HG02981 (cell line): ENCODE measurements around the gene PICALM.
"Not testable (repeated sequence)": the region's sequence is repeated elsewhere in the genome, so short reads cannot be mapped to it uniquely, and the experiment has no call there.

ENCODE experiments used
- ATAC-seq: cut with Tn5 transposase; IDR thresholded peaks from one replicate; pipeline ENCODE4 v1.9.1; 2021; ENCODE audit warnings: mild to moderate bottlenecking, moderate library complexity; ENCODE audit not compliant: unreplicated experiment

The PICALM gene

GRCh38 chr11:85947431-85948272 lies 121.2 kb downstream of the PICALM start:
- ATAC-seq, result peak; percentile 38

GRCh38 chr11:85946221-85946620 lies 122.7 kb downstream of the PICALM start:
- no peak for ATAC-seq

- no peak for ATAC-seq
Measured at GRCh38 chr11:85945788-85946187, 123.1 kb downstream of the PICALM start.

GRCh38 chr11:85945296-85945695 lies 123.6 kb downstream of the PICALM start:
- ATAC-seq, result no peak

- ATAC-seq, result peak; percentile 63
Measured at GRCh38 chr11:85941380-85941973, 127.4 kb downstream of the PICALM start.

- no peak for ATAC-seq
Measured at GRCh38 chr11:85939099-85940015, 129.5 kb downstream of the PICALM start.

GRCh38 chr11:85937835-85938234 lies 131.0 kb downstream of the PICALM start:
- ATAC-seq, result no peak

- no peak for ATAC-seq
Measured at GRCh38 chr11:85935751-85936150, 133.1 kb downstream of the PICALM start.

- no peak for ATAC-seq
Measured at GRCh38 chr11:85934596-85935169, 134.2 kb downstream of the PICALM start.

DNA sequence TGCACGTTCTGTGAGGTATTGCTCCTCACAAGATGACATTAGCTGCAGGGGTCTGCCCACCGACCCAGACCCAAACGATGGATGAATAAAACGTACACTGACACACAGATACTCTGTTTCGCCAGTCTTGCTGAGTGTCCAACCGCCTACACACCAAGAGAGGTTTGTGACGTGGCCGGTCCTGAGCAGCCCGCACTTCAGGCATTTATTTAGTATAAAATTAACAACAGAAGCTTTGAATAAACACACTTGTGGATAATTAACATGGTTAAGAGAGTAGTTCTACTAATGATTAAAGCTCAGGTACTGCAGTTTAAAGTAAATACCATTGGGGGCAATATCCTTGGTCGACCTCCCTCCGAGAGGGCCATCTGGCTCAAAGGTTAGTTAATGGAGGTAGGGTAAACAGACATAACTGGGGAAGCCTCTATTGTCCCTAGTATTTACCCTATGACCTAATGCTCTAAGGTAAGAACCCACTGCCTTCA lies 138.0 kb downstream of the PICALM start:
- ATAC-seq, result no peak

DNA sequence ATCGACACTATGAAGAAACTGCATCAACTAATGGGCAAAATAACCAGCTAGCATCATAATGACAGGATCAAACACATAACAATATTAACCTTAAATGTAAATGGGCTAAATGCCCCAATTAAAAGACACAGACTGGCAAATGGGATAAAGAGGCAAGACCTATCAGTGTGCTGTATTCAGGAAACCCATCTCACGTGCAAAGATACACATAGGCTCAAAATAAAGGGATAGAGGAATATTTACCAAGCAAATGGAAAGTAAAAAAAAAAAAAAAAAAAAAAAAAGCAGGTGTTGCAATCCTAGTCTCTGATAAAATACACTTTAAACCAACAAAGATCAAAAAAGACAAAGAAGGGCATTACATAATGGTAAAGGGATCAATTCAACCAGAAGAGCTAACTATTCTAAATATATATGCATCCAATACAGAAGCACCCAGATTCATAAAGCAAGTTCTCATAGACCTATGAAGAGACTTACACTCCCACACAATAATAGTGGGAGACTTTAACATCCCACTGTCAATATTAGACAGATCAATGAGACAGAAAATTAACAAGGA lies 142.2 kb downstream of the PICALM start:
- not testable (repeated sequence) for ATAC-seq

DNA sequence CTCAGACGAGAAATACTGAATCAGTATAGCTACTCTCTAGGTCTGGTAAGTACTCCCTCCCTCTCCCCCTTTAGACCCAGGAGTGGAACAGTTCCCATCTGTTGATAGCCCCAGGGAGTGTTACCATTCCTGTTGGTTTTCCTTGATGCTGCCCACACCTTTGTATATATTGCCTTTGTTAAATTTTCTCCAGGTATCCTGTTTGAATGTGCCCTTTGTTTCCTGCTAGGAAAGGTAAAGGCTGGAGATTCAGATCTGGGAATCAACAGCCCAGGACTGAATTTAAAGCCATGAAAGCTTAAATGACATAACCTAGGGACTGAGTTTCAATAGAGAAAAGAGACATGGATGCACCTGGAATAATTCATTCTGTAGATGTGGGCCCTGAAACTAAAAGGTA lies 145.4 kb downstream of the PICALM start:
- no peak for ATAC-seq

DNA sequence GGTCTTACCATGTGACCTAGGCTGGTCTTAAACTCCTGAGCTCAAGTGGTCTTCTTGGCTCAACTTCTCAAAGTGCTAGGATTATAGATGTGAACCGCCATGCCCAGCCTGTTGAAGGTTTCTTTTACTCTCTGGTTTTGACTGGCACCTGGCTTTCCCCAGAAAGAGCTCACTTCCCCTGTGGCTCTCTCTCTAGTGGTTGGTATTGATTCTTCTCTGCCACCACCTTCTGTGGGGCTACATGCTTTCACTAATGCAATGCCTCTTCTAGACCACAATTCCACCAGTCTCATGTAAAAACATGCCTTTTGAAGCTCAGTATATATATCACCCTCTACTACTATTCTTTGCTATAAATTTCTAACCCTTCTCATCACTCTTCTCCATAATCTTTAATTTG lies 146.5 kb downstream of the PICALM start:
- ATAC-seq, result peak; percentile 95

DNA sequence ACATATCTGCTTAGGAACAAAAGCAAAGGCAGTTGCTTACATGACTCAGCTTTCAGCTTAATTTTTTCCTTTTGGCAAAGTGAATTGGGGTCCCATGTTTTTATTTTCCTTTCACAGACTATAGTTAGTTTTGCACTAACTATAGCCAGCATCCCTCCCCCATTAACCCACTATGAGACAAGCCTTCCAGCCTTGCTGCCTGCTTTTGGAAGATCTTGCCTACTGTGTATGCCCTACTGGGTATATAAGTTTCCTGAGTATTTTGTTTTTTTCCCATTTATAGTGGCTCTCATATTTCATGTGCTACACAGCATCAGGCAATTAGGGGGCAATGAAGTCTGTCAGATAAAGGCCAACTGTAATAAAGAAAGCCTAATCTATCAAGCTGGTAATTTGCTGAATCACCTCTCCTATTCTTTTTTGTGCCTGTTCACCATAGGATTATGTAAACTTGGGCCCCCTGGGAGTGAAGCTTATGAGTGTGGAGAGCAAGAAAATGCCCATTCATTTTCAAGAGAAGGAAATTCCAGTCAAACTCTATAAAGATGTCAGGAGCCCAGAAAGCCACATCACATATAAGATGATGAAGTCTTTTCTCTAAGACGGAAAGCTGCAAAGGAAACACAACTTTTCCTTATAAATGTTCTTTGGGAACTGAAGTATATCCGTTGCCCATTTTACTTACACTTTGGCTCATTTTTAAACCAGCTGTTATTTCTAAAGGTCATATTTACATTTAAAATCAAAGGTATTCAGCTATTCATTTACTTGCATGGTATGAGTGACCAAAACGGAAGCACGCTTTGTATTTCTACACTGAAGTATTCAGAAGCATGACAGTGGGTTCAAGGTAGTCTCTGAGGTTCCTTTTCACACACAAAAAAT lies 149.7 kb downstream of the PICALM start:
- no peak for ATAC-seq

- ATAC-seq, result no peak
Measured at GRCh38 chr11:85914425-85914824, 154.5 kb downstream of the PICALM start.

GRCh38 chr11:85913513-85913912 lies 155.4 kb downstream of the PICALM start:
- ATAC-seq, result no peak

GRCh38 chr11:85912414-85912813 lies 156.5 kb downstream of the PICALM start:
- ATAC-seq, result no peak
